ENCODE data around the gene FAAH. TPM values are rescaled to one million over a fixed set of nuclear protein-coding genes. Genes with fewer than 3 reads are reported as not detected.

FAAH gene
- total RNA-seq, 1 experiment from 2014 or later: 25.9 TPM

- peaks cover 8% of the 10 kb centered on the region; the same call in 1 of the 2 replicates for H3K4me1 ChIP-seq (ENCODE audit: control insufficient read depth, insufficient read depth, low read length)
Observed at GRCh38 chr1:46404482-46405196, 10.5 kb downstream of the FAAH start.

GRCh38 chr1:46405197-46405555 is 11.1 kb downstream of the FAAH start:
- H3K4me1 ChIP-seq (ENCODE audit: control insufficient read depth, insufficient read depth, low read length): peaks cover 8% of the 10 kb centered on the region; the same call in 1 of the 2 replicates
- no peak overlapping the region for H3K27ac ChIP-seq (ENCODE audit: low read length)
- no peak overlapping the region for H3K4me3 ChIP-seq (ENCODE audit: low read depth in 2 of 2, low read length in 2 of 2)
- in situ Hi-C loops (cut with HindIII; ENCODE audit: low pct_unique_long_range_greater_than_20kb, low sequenced_read_pairs): no loop called here
- no TSS peak for BruUV-seq (replicated peaks)
- no peak for TF ChIP-seq REST (IDR thresholded peaks at IDR 0.05; ENCODE audit: insufficient read depth in 1 of 2, low read depth in 2 of 2, low read length in 1 of 2)
- no peak for TF ChIP-seq POLR2AphosphoS5 (IDR thresholded peaks at IDR 0.05; ENCODE audit: low read depth, low read length)
- no peak for TF ChIP-seq SIN3A (IDR thresholded peaks at IDR 0.05; ENCODE audit: borderline replicate concordance, insufficient read depth, low read depth, low read length)
- no peak for TF ChIP-seq CTCF (IDR thresholded peaks at IDR 0.05)
- TF ChIP-seq TCF7L2 (IDR thresholded peaks at IDR 0.05; ENCODE audit: low read depth, low read length): no peak
- POLR2A ChIA-PET: no interaction called here
- ATAC-seq (no peak), DNase-seq (ENCODE audit: low read depth, low spot score) (no peak)
- CTCF ChIA-PET: interaction anchor here (0.5 kb wide), 1 partner anchor 130 kb away, joined by 3 read pairs; a partner anchor contains a TSS
- intact Hi-C loops (cut with micrococcal nuclease; ENCODE audit: unreplicated experiment): no loop called here
- no peaks in the 10 kb centered on the region for H3K9me3 ChIP-seq (ENCODE audit: control insufficient read depth, insufficient read depth, low read depth, low read length)
- no peaks in the 10 kb centered on the region for H3K36me3 ChIP-seq (ENCODE audit: control insufficient read depth, insufficient read depth, low read length)
- H3K27me3 ChIP-seq (ENCODE audit: control insufficient read depth, insufficient read depth, low read length): no peaks in the 10 kb centered on the region

More at GRCh38 chr1:46404482-46405196, 10.5 kb downstream of the FAAH start:
- Histone ChIP-seq H3K27ac (ENCODE audit: low read length) (no peak overlapping the region), H3K36me3 (ENCODE audit: control insufficient read depth, insufficient read depth, low read length) (no peaks in the 10 kb centered on the region), H3K9me3 (ENCODE audit: control insufficient read depth, insufficient read depth, low read depth, low read length) (no peaks in the 10 kb centered on the region), H3K27me3 (ENCODE audit: control insufficient read depth, insufficient read depth, low read length) (no peaks in the 10 kb centered on the region), H3K4me3 (ENCODE audit: low read depth in 2 of 2, low read length in 2 of 2) (no peak overlapping the region)
- no peak for ATAC-seq
- ChIA-PET POLR2A (interaction anchor here (0.6 kb wide), 1 partner anchor 39 kb away, joined by 3 read pairs; no protein-coding TSS in a partner anchor), CTCF (interaction anchor here (0.5 kb wide), 1 partner anchor 131 kb away, joined by 3 read pairs; a partner anchor contains a TSS)
- no peak for DNase-seq (ENCODE audit: low read depth, low spot score)
- no TSS peak for BruUV-seq (replicated peaks)
- TF ChIP-seq SIN3A (IDR thresholded peaks at IDR 0.05; ENCODE audit: borderline replicate concordance, insufficient read depth, low read depth, low read length) (no peak), CTCF (IDR thresholded peaks at IDR 0.05) (no peak), REST (IDR thresholded peaks at IDR 0.05; ENCODE audit: insufficient read depth in 1 of 2, low read depth in 2 of 2, low read length in 1 of 2) (no peak), TCF7L2 (IDR thresholded peaks at IDR 0.05; ENCODE audit: low read depth, low read length) (no peak), POLR2AphosphoS5 (IDR thresholded peaks at IDR 0.05; ENCODE audit: low read depth, low read length) (no peak)
- intact Hi-C loops (cut with micrococcal nuclease; ENCODE audit: unreplicated experiment): no loop called here
- in situ Hi-C loops (cut with HindIII; ENCODE audit: low pct_unique_long_range_greater_than_20kb, low sequenced_read_pairs): no loop called here

All from Panc1 (cell line).